Bladder microvascular endothelial cell (primary cell): ENCODE data around the gene PLXDC1. TPM values are rescaled to one million over a fixed set of nuclear protein-coding genes. Genes with fewer than 3 reads are reported as not detected.

Source experiments
- total RNA-seq: library from RNA; depleted of rRNA; stranded (reverse); fragments of >200 nt; gene quantifications from 2 replicates; pipeline ENCODE4 v1.2.3, GENCODE V29; 2014

Gene PLXDC1
- 0.06 and 0.16 TPM in 2 replicates for total RNA-seq

DNA sequence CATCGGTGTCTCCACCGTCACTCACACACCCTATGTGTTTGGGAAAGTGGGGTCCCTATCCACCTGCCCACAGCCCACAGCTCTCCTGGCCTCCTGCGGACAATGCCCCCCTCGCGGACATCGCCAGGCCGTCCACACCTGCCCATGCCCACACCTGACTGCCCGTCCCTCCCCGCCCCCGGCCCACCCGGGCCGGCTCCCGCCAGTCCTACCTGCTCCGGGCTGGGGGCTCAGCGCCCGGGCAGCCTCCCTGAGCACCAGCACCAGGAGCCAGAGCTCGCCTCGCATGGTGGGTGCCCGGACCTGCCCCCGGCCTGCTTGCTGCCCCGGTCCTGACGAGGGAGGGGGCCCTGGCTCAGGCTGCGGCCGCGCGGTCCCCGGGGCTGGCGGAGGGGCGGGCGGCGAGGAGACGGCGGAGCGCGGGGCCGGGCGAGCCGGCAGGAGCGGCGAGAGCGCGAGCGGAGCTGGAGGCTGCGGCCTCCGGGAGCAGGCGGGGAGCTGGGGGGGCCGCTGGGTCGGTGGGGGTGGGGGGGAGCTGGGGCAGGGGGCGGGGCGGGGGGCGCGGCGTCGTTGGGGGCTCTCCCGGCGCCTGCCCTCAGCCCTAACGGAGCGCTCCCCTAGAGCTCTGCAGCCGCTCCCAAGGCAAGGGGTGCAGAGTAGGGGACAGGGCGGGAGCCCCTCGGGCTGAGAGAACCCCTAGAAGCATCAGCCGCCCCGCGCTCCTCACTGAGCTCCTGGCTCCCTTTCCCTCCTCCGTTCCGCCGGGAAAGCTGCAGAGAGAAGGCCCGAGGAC, at the start of gene PLXDC1:
Gene PLXDC1 (minus strand): TSS at position 488 of the 793 bp plus-strand sequence. CDS start 200 bp downstream, at position 288.

DNA sequence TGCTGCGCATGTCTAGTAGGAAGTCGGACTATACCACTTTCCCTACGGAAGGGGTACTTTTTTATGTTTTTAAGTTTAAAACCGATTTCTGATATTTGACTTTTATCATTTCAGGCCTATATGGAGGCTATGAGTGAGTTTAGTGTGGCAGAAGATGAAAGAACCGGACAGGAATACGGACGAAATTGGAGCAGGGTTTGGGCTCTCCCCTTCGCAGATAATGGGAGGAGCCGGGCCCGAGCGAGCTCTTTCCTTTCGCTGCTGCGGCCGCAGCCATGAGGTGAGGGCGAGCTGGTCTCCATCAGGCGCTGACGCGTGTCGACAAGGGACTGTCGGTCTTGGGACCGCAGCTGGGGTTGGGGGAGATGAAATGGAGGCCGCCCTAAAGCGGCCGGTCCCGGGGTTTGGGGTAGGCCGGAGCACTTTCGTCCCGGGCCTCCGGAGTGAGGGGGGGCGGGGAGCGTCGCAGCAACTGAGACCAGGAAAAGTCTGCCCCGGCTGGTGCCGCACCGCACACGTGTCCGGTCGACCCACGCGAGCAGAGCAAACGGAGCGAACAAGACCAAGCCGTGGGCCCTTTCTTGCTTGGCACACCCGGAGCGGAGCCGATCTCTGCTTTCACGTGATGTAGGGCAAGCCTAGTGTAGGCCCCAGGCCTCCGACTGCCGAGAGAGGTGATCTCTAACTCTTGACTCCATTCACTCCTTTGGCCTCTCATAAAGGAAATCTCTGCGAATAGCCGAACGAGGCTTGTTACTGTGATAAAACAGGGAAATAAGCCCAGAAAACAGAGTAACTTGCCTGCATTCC, 48.8 kb upstream of the PLXDC1 start, which contains the start of gene RPL19:
Gene RPL19 (plus strand): TSS at position 214 of the 810 bp plus-strand sequence. CDS start 62 bp downstream, at position 276.

DNA sequence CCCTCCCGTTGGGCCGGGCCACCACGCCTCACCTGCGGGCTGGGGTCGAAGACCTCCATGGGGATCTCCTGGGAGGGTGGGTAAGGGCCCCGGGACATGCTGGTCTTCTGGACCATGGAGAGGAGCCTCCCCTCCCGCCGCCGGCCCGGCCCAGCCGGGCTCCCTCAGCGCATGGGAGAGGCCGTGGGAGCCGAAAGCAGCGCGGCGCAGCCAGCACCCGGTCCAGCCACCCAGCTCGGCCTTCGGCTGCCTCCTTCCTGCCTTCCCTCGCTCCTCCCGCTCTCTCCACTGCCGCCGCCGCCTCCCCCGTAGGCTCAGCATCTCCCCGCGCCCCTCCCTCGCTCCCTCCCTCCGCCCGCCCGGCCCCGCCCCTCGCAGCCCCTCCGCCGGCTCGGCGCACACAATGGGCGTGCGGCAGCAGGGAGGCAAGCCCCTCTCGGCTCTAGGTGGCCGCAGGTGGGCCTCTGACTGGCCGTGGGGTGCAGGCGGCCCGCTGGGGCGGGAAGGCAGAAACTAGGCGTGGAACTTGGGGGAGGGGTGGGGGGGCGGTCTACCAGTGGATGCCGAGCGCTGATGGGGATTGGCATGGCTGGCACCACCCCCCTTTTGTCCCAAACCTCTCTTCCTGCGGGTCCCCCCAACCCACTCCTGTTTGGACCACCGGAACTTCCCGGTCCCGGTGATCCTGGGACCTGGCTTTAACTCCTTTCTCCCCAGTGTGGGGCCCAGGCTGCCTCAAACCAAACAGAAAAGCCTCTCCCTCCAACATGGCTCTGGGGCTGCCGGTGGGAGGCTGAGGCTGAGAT, 46.1 kb upstream of the PLXDC1 start, which contains the start of gene CACNB1:
Gene CACNB1 (minus strand): TSS at position 290 of the 806 bp plus-strand sequence. CDS start 174 bp downstream, at position 116.

DNA sequence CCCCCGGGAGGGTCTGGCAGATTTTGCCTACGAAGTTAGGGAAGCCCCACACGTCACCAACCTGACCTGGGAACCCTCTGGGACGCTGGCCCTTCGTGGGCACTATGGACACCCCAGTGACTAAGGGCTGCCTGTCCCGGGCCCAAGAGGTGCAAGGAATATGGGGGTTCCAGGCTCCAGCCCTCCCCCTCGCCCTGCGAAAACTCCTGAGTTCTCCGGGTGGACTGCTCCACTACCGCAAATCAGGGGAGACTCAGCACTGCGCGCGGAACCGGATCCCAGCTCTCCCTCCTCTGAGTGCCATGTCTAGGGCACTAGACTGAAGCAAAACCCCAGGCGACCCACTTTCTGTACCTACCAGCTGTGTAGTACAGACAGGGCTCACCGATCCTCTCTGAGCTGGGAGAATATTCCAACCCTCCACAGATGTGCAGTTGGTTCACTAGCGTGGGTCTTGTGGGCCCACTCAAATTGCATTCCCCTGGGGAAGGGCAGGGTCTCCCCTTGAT, 14.5 kb upstream of the PLXDC1 start, which contains the start of gene ARL5C:
Gene ARL5C (minus strand): TSS at position 321 of the 509 bp plus-strand sequence. CDS start 401 bp downstream, outside the sequence.

Other genes with a start within 250 kb of the PLXDC1 start
- gene FBXO47, start 184.2 kb downstream of the PLXDC1 start, total RNA-seq, result not detected in 2 replicates
- not detected in 2 replicates for gene ARL5C, start 14.5 kb upstream of the PLXDC1 start, total RNA-seq
- gene CACNB1, start 46.0 kb upstream of the PLXDC1 start, total RNA-seq, result 1.1 and 2.3 TPM in 2 replicates
- 1,651 and 1,671 TPM in 2 replicates for gene RPL19, start 48.6 kb upstream of the PLXDC1 start, total RNA-seq
- not detected in 2 replicates for gene STAC2, start 74.3 kb upstream of the PLXDC1 start, total RNA-seq
- gene FBXL20, start 250.0 kb upstream of the PLXDC1 start, total RNA-seq, result 9.4 and 20.0 TPM in 2 replicates